Ammon's horn (tissue), 1 donor: ENCODE data around the gene SMURF1.

Source experiments
- DNase-seq: peaks from one replicate; pipeline ENCODE4 v3.0.0-alpha.2; 2016; ENCODE audit warnings: low spot score

SMURF1 gene

GRCh38 chr7:99028261-99028973 lies 115.5 kb downstream of the SMURF1 start:
- DNase-seq = no peak

DNA sequence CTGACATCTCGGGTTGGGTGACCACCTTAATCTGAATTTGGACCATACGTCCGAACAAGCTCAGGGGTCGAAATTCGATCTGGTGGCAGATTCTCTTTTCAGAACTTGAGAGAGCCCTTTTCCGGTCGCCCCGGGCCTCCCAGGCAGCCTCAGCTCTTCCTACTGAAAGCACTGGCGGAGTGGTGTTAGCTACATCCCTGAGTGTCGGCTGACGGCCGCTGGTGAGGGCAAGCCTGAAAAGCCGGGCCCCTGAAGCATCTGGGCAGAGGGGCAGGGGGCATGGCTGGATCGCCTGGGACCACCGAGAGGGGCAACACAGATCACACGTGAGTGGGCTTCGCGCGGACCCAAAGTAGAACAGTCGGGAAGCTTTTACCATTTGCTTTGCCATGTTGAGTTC lies 116.1 kb downstream of the SMURF1 start:
- no peak for DNase-seq

DNA sequence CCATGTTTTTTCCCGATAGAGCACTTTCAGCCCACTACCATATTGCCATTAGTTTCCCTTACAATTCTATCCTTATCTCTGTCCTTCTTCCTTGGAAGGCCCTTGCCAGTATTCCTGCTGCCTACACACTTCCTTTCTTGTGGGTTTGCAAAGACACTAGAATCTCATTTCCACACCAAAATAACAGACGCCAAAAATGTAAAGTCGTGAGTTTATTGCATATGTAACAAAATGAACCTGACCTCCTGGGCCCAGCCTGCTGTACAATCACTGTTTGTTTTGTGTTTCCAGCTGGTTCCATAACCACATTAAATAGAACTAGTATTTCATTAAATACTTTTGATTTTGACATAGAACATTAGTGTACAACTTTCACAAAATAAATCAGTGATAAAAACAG lies 116.7 kb downstream of the SMURF1 start:
- DNase-seq = no peak

DNA sequence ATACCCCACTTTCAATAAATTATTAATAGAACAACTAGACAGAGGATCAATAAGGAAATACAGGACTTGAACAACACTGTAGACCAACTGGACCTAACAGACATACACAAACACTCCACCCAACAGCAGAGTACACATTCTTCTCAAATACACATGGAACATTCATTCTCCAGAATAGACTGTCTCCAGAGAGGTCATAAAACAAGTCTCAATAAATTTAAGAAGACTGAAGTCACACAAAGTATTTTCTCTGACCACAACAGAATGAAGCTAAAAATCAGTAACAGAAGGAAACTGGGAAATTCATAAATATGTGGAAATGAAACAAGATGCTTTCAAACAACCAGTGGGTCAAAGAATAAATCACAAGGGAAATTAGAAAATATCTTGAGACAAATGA lies 119.8 kb downstream of the SMURF1 start:
- DNase-seq = no peak

DNA sequence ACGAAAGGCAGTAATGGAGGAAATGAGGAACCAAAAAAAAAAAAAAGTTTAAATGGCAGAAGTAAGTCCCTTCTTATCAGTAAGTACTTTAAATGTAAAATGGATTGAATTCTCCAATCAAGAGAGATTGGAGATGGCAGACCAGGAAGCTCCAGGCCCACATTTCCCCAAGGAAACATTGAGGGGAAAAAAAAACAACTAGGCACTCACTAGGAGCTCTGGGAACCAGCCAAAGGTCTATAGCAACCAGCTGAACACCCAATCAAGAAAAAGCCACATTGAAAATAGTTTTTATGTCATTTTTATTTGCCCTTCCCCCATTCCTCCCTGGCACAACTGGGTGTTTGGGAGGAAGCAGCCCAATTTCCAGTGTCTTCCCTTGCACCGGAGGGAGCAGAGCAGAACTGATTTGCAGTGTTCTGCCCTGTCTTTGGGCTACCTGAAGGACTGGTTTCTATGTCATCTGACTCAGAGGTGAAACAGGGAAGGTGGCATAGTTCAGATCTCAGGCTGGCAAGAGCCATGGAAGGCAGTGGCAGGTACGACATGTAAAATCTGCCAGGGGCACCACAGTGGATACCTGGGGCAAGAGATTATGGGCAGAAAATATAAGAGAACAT lies 121.9 kb downstream of the SMURF1 start:
- DNase-seq = no peak

- no peak for DNase-seq
Measured at GRCh38 chr7:99020413-99020715, 123.5 kb downstream of the SMURF1 start.

DNA sequence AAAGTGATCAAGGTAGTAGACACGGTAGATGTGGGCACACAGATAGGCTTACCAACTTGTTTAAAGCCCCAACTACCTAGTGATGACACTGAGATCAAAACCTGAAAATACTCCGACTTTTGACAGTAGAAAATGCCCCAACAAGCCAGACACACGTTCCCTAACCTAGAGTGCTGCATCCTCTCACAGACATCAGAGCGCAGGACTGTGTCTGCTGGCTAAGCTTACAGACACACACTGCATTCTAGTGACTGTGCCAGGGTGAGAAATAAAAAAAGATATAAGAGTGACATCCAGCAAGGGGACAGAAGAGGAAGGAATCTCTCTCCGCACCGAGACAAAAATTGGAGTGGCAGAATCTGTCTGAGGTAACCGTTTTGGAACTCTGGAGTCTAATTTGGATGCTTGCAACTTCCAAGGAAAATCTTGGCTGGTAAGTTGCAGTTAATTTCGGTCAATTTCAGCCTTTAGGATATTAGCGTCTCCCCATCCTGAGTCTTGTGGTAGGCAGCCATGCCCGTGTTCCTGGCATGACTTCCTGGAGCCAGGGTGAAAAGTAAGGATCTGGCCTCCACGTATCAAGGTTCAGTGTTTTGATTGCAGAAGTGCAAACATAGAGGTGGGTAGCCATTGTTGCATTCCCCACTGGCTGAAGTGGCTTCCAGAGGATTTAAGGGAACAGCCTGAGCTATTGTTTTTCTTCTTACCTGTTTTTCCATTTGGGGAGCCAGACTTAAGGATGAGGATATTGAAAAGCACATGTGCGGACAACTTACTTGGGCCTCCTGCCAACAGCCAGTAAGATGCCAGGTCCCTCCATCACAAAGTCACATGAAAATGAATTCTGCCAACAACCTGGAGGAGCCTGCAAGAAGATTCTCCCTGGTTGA lies 124.1 kb downstream of the SMURF1 start:
- DNase-seq = no peak

- no peak for DNase-seq
Measured at GRCh38 chr7:99016196-99016595, 127.7 kb downstream of the SMURF1 start.

GRCh38 chr7:99014113-99014985 lies 129.6 kb downstream of the SMURF1 start:
- DNase-seq = no peak

DNA sequence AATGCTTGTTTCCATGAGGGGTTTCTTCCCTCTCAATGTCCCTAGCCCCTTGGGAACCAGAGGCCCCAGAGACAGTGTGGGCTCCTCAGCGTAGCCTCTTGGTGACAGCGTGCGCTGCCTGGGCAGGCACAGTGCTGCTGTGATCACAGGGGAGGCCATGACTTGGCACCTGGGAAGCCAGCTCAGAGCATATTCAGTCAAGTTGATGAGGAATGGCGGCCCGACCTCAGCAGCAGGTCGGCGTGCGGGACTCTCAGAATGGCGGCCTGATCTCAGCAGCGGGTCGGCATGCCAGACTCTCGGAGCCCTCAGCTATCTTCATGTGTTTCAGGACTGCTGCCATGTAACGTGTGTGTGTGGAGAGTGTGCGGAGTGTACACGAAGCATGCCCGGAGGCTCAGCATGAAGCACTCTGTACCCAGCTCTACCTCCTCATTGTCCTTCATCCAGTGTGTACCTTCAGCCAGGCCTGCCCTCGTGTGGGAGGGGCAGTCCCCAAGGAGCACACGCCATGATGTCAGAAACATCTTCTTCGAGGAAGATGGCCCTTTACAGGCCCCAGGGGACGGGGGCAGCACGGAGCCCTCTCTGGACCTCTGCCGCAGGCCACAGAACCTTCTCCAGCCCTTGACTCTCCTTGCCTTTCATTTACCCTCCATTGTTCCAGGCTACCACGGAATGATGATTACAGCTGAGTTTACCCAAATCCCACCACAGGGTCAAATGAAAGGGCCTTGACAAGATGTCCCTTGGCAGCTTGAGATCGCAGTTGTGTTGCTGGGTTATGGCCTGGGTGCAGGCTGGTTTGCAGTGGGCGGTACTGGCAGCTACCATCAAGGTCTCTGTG lies 130.4 kb downstream of the SMURF1 start:
- no peak for DNase-seq

DNA sequence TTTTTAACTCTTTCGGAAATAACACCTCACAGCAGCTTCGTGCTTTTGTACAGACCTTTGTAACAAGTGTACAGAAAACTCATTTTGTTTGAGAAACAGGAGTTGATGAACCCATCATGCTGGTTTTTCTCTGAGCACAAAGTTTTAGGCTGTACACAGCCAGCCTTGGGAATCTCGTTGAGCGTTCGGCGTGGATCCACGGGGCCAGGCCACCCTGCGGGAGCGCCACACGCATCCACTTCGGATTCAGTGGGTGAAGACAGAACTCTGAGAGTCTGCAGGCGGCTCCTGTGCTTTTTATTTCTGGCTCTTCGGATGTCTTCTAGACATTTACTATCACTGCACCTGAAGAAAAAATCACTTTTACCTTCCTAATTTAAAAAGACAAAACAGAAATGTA lies 131.2 kb downstream of the SMURF1 start:
- no peak for DNase-seq

GRCh38 chr7:99011706-99012404 lies 132.1 kb downstream of the SMURF1 start:
- DNase-seq = no peak

DNA sequence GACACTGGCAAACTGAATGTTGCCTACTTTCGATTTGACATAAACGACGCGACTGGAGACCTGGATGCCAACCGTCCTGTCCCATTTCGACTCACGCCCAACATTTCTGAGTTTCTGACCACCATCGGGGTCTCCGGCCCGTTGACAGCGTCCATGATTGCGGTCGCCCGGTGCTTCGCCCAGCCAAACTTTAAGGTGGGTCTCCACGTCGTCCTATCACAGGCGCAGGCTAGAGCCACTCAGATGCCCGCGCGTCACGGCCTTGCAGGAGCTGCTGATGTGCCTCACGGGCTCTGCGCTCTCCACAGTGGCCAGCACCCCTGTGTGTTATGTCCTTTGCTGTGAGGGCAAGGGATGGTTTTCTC lies 132.6 kb downstream of the SMURF1 start:
- DNase-seq = no peak

DNA sequence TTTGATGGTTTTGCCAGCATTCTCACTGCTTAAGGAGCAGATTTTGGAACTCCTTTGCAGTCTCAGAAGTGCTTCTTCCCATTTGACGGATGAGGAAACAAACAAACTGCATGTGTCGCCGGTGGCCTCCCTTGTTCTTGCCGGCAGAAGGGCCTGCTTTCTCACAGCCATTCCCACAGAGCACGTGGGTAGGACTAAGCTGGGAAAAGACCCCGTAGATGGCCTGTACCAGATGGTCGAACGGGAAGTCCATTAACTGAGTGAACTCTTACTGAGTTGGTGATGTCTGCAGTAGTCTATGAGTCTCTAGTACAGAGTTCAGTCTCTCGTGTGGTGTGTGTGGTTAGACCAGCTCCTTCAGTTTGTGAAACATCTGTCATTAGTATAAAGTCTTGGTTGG lies 133.6 kb downstream of the SMURF1 start:
- no peak for DNase-seq

DNA sequence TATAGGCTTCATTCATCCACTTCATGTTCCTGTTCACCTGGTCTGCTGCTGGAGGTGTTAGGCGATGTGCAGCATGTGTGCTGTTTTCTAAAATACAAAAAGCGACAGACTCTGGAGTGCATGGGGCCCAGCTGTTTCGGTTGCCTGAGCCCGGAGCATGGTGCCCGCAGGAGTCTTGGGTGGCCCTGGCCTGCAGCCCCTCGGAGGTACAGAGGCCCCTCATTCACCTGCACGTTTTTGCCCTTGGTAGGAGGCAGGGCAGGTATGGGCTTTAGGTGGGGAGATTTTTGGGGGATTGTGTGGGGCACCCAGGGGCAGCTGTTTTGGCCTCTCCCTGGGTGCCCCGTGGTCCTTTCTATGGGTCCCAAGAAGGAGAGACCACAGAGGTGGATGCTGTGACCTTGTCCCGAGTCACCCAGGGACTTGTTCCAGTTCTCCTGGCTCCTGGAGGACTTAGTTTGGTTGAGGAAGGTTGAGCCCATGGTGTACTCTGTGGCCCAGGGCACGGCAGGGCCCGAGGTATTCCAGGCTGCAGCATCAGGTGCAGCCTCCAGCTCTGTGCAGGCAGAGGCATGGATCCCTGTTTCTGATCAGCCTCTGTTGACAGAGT lies 134.9 kb downstream of the SMURF1 start:
- DNase-seq = no peak

DNA sequence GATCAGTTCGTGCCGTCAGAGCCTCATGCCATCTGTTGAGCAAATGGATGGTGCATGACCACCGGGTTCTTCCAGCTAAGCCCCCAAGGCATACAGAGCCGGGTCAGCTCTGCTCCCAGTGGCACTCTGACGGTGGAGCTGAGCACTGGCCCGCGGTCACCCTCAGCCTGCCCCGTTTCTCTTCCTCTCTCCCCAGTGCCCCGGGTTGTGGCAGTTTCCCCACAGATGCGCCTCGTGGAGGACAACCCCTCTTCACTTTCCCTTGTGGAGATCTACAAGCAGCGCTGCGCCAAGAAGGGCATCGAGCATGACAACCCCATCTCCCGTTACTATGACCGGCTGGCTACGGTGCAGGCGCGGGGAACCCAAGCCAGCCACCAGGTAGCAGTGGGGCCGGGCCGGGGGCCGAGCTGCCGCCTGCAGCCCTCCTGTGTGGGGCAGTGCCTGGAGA lies 135.7 kb downstream of the SMURF1 start:
- DNase-seq = no peak

GRCh38 chr7:99006739-99007424 lies 137.0 kb downstream of the SMURF1 start:
- no peak for DNase-seq

DNA sequence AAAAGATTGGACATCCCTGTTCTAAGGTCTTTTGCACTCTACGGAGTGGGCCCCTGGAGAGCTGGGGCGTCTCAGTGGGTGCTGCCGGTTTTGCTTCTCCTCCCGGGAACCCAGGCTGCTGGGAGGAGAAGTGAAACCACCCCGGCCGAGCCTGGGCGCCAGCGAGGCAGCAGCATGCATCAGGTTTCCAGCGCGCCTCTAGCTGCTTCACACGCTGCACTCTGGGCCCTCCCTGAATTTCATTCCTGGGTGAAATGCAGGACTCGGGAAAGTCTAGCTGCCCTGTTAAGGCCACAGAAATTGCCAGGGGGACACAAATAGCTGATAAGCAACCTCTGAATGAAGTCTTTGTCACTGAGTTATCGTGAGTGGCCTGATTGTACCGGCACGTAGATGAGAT lies 138.1 kb downstream of the SMURF1 start:
- no peak for DNase-seq

DNA sequence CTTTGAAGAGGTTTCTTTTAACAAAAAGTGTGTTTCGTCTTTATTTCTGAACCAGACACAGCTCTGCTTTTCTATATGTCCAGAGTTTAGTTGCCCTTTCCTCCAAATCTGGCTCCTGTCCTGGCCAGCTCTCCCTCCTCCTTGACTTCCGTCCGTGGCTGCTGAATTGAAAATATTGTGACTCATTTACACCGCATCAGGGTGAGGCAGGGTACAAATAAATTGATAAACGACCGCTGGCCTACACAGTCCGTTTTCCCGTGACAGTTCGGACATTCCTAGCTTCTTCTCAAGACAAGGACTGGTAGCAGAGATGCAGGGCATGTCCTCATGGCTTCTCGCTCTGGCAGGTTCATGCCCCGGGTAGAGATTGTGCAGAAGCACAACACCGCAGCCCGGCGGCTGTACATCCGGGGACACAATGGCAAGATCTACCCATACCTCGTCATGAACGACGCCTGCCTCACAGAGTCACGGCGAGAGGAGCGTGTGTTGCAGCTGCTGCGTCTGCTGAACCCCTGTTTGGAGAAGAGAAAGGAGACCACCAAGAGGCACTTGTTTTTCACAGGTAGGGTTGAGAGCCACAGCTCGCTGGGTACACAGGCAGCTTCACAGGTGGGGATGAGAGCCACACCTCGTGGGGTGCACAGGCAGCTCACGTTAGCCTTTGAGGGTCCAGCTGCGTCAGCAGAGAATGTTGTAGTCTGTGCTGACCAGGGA lies 139.0 kb downstream of the SMURF1 start:
- DNase-seq = no peak
